ENCODE results near the gene PTH1R. TPM values are rescaled to one million over a fixed set of nuclear protein-coding genes. Genes with fewer than 3 reads are reported as not detected.

The PTH1R gene
- total RNA-seq, 1 donor from 2014 or later: not detected

DNA sequence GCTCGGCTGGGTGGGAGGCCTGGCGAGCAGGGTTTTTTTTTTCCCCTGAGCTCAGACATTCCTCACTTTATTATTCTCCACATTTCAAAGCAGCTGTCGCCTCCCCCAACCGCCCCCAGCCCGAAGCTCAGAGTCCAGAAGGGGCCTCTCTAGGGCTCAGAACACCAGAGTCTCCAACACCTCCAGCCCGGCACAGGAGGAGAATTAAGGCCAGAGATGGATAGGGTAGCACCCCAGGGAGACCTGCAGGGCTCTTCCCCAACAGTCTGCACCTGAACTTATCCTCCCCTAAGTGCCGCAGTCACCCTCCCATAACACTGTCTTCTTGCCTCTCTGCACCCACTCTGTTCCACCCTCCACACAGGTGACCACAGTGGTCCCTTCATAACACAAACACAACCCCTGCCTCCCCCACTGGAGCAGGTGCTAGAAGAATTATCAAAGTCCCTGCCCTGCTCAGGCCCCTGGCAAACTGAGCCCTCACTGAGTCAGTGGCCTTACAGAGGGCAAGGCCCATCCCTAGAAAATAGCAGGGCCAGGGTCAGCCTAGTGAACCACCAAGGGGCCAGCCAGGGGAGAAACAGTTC, 28.4 kb upstream of the PTH1R start:
- intact Hi-C loops (cut with micrococcal nuclease): loop anchor here (5.0 kb wide), 2 partner anchors 142 to 473 kb away; no protein-coding TSS in a partner anchor

DNA sequence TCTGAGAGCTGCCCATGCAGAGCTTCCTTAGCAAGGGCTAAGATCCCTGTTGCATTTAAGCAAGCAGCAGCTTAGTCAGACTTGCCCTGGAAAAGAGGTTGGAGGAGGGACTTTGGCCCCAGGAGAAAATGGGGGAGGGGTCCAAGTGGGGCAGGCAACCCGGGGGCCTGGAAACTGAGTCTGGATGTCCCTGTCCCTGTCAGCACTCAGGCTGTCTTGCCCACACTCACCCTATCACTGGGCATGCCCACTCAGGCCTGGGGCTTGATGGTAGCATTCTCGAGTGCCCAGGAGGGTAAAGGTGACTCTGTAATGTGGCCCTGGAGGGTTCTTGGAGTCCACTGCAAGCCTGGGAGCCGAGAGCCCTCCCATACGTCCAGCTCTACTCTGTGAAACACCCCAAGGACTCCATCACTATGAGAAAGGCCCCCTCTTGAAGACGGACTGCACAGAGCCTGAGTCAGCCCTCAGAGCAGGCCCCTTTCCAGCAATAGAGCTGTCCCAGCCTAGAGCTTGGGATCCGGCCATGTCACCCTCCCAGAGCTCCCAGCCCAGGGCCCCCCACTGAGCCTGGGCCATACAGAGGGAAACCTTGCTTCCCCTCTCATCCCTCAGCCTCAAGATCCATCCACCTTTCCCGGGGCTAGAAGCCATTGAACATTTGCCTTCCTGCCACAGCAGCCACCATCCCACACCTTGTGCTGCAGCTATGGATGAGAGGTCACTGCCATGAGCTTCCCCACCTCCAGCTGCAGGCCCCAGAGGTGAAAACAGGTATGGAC, 27.6 kb upstream of the PTH1R start:
- intact Hi-C loops (cut with micrococcal nuclease): loop anchor here (5.0 kb wide), 2 partner anchors 143 to 472 kb away; no protein-coding TSS in a partner anchor

- intact Hi-C loops (cut with micrococcal nuclease): no loop called here
Observed at GRCh38 chr3:46850468-46850779, 27.1 kb upstream of the PTH1R start.

- intact Hi-C loops (cut with micrococcal nuclease): no loop called here
Observed at GRCh38 chr3:46851364-46852333, 25.9 kb upstream of the PTH1R start.

DNA sequence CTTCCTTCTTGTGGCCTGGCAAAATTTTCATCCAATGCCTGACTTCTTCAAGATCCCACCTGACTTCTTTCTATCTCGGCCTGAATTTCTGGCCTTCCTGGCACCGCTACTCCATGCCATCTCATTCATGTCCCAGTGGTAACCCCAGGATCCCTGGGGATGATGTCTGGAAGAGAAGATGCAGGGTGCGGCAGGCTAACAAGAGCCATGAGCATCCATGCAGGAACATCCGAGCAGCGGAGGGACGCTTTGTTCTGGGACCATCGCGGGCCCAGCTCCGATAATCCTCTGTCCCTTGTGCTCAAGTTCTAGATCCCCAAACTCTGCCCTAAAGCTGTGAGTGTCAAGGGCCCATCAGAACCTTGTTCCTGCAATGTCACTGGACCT, 25.2 kb upstream of the PTH1R start:
- intact Hi-C loops (cut with micrococcal nuclease): no loop called here

DNA sequence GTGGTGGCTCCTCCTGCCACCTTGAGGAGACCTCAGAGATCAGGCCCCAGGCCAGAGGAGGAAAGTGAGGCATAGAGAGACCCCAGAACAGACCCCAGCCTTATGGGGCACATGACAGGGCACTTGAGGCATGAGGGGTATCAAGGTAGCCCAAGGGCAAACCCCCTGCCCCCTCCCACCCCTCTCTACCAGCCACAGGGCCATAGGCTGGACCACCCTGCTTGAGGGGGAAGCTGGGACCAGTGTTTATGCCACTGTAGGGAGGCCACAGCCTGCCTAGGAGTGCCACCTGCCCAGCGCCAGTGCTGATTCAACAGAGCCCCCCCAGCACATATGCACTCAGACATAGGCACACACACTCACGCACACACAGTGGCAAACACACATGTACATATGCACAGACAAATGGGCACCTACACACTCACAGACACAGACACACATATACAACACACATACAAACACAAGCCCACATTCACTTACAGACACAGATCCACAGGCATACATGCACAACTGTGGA, 24.6 kb upstream of the PTH1R start:
- intact Hi-C loops (cut with micrococcal nuclease): no loop called here

DNA sequence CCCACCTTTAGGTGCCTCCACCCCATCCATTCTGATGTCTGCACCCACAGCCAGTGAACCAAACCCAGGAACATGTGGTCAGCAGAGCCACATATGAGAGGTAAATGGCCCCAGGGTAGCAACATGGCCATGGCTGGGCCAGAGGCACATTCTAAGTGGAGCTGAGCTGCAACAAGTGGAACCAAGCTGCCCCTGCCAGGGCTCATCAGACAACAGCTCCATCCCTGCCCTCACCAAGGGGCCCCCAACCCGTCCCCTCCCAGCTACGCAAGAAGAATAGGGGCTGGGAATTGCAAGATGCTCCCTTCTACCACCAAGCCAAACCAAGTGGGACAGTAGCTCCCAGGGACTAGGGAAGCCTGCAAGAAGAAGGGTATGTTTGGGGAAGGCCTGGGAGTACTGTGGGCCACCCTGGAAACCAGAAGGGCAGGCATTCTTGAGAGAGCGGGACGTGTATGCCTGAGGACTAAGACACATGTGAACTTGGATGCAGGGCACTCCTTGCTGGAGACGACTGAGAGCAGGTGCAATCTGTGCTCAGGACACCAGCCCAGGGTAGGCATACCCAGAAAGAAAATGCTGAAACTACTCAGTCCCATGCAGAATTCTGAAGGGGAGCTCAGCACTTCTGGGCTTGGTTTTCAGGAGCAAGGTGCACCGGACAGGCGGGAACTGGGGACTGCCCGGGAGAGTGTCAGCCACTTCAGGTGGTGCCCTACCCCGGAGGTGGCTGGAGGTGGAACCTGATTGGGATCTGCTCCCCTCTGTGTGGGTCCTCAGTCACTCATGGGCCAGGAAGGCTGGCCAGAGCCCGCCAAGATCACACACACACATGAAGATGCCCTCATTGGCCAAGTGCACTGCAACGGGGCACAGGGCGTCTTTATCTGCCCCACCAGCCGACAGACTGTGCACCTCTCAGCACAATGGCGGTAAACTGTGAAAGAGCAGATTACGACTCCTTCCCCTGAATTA, 23.8 kb upstream of the PTH1R start:
- intact Hi-C loops (cut with micrococcal nuclease): no loop called here

GRCh38 chr3:46854555-46854991, 22.9 kb upstream of the PTH1R start:
- intact Hi-C loops (cut with micrococcal nuclease): no loop called here

DNA sequence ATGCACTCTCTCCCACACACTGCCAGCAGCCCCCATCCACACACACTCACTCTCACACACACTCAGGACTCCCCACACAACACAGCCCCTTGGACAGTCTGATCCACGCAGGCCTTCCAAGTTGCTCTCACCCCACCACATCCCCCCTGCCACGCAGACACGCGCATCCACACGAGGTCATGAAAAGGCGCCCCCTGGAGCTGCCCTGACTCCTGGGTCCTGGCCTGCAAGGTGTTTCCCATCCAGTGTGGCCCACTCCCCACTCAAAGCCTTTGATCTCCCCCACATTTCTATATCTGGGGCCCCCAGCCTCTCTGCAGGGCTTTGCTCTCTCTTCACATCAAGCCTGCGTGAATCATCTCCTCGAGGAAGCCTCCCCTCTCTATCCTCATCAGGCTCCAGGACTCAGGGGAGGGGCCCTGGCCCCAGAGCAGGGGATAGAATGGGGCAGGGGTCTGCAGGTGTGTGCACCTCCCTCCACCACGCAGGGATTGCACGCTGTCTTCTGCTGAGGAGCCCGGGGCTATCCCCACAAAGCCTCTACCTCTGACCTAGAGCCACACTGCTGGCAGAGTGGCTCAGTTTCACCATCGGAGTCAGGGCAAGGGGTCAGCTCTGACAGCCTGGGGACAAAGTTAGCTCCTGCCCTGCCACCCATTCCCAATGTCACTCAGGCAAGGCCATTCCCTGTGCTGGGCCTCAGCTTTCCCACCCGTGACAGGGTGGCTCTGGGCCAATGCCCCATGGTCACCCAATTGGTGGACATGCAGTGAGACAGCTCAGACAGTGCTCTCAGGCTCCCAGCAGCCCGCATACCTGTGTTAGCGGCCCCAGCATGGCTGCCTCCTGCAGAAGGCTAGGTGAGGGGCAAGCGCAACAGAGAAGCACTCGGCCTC, 20.7 kb upstream of the PTH1R start:
- intact Hi-C loops (cut with micrococcal nuclease): no loop called here

GRCh38 chr3:46857485-46858341, 19.8 kb upstream of the PTH1R start:
- intact Hi-C loops (cut with micrococcal nuclease): no loop called here

- intact Hi-C loops (cut with micrococcal nuclease): no loop called here
Observed at GRCh38 chr3:46858456-46858855, 19.1 kb upstream of the PTH1R start.

GRCh38 chr3:46859001-46859710, 18.4 kb upstream of the PTH1R start:
- intact Hi-C loops (cut with micrococcal nuclease): no loop called here

DNA sequence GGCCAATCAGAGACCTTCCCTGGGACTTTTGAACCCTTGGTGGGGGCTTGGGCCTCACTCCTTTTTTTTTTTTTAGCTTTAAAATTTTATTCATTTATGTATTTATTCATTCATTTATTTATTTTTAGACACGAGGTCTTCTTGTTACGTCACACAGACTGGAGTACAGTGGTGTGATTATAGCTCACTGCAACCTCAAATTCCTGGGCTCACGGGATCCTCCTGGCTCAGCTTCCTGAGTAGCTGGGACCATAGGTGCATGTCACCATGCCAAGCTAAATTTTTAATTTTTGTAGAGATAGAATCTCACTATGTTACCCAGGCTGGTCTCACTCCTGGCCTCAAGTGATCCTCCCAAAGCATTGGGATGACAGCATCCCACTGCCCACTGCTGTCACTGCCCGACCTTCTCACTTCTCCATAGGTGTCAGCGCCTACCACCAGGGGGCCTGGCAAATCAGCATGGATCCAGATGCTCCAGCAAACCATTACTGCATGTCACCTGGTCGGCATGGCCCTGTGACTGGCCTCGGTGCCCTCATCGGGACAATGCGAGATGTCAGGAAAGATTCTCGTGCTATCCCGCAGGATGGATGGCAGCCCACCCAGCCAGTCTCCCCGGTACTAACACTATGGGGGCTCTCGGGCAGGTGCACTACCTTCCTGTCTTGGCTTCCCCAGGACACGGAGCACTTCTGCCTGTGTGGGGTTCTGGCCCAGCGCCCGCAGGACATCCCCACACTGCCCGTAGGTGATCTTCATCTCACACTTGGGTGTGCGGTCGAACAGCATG, 17.3 kb upstream of the PTH1R start:
- intact Hi-C loops (cut with micrococcal nuclease): no loop called here

DNA sequence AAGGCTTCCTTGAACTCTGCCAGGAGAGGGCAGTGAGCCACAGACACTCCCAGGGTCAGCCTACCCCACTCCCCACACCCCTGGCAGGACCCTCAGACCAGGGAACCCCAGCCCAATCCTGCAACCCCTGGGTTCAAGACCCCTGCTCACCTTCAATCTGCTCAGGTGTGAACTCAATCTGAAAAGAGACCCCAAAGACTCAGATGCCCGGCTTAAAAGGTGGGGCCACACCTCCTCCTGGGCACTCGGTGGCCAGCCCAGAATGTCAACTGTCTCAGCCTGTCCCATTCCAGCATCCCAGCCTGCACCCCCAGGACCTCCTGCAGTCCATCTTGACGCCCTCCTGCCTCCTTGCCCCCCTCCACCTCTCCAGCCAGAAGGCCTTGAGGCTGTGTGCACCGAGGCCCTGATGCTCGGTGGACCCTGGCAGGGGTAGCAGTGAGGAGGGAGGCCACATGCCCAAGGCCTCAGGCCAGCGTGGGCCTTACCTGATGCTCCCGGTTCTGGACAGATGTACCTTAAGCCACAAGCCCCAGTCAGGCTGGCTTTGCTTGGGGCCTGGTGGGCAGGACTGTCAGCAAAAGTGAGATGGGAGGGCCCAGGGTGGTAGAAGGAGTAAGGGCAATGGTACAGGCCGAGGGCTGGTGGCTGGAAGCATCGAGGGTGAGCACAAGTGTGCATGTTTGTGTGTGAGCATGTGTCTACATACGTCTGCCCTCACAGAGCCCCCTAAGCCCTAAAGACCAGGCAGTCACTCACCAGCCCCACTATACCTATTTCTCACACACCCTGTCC, 16.5 kb upstream of the PTH1R start:
- intact Hi-C loops (cut with micrococcal nuclease): no loop called here

- intact Hi-C loops (cut with micrococcal nuclease): no loop called here
Observed at GRCh38 chr3:46861605-46862368, 15.7 kb upstream of the PTH1R start.
